Peyer's patch (tissue), 4 donors: Measurements from ENCODE around the gene CDK17. TPM values are rescaled to one million over a fixed set of nuclear protein-coding genes. Genes with fewer than 3 reads are reported as not detected.

ENCODE experiments used
- DNase-seq, 3 donors: peaks; one replicate each; pipeline ENCODE4 v3.0.0-alpha.2; 2017 to 2019
- H3K27ac ChIP-seq, 4 donors: fragments of 200-600 bp; sonication (generic); one replicate each; pipeline ENCODE4 v1.5.1; 2016 to 2019
- H3K27me3 ChIP-seq, 2 donors: fragments of 200-600 bp; sonication (generic); one replicate each; pipeline ENCODE4 v1.5.1; 2019
- H3K36me3 ChIP-seq, 3 donors: fragments of 200-600 bp; sonication (generic); one replicate each; pipeline ENCODE4 v1.5.1; 2016 to 2019
- H3K4me1 ChIP-seq, 4 donors: fragments of 200-600 bp; sonication (generic); one replicate each; pipeline ENCODE4 v1.5.1; 2016 to 2019
- H3K4me3 ChIP-seq, 4 donors: fragments of 200-600 bp; sonication (generic); 1 replicate in 3 of 4; 2 replicates in 1 of 4; pipeline ENCODE4 v1.5.1; 2016 to 2019; ENCODE audit warnings: mild to moderate bottlenecking in 1 of 4
- H3K9me3 ChIP-seq, 4 donors: fragments of 200-600 bp; sonication (generic); one replicate each; pipeline ENCODE4 v1.5.1; 2016 to 2019; ENCODE audit warnings: mild to moderate bottlenecking in 1 of 4
- POLR2A ChIP-seq, 2 donors: fragments of 450-650 bp; IDR thresholded peaks; one replicate each; pipeline ENCODE4 v1.5.1; 2017; ENCODE audit warnings: antibody characterized with exemption in 2 of 2, mild to moderate bottlenecking in 2 of 2, moderate library complexity in 2 of 2
- total RNA-seq, 4 donors: library from RNA; depleted of rRNA; stranded (reverse); fragments of >200 nt; gene quantifications; one replicate each; pipeline ENCODE4 v1.1.0, GENCODE V29; 2016
- TF ChIP-seq, protein P1 (sequence below), 6 experiments: fragments of 450-650 bp in 4 of 6; fragments of 200-600 bp in 2 of 6; sonication (generic) in 1 of 6; IDR thresholded peaks; one replicate each; pipeline ENCODE4 v1.5.1; 2017 to 2019; ENCODE audit warnings: antibody characterized with exemption in 6 of 6, mild to moderate bottlenecking in 3 of 6, moderate library complexity in 1 of 6

CDK17 gene
- 100 to 1,000 TPM in 1 of 4 donors, 10 to 100 TPM in 3; 41.2 to 126 (median 45.7) TPM for total RNA-seq

GRCh38 chr12:96399919-96400630, at the start of gene CDK17:
Gene CDK17 (minus strand): TSS chr12:96400439. CDS start chr12:96334836, 65,603 bp downstream.
- no peaks in the 10 kb centered on the region for H3K36me3 ChIP-seq
- no peaks in the 10 kb centered on the region for H3K27me3 ChIP-seq
- H3K4me1 ChIP-seq, result peaks cover 0 to 7% (median 0%) of the 10 kb centered on the region in 4 donors
- TF ChIP-seq, protein P1, sequence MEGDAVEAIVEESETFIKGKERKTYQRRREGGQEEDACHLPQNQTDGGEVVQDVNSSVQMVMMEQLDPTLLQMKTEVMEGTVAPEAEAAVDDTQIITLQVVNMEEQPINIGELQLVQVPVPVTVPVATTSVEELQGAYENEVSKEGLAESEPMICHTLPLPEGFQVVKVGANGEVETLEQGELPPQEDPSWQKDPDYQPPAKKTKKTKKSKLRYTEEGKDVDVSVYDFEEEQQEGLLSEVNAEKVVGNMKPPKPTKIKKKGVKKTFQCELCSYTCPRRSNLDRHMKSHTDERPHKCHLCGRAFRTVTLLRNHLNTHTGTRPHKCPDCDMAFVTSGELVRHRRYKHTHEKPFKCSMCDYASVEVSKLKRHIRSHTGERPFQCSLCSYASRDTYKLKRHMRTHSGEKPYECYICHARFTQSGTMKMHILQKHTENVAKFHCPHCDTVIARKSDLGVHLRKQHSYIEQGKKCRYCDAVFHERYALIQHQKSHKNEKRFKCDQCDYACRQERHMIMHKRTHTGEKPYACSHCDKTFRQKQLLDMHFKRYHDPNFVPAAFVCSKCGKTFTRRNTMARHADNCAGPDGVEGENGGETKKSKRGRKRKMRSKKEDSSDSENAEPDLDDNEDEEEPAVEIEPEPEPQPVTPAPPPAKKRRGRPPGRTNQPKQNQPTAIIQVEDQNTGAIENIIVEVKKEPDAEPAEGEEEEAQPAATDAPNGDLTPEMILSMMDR (IDR thresholded peaks at IDR 0.05), result peak; percentile 3 to 62 (median 44)
- TF ChIP-seq POLR2A (IDR thresholded peaks at IDR 0.05), result peak; percentile 64 to 73
- DNase-seq, result peak; percentile 79 to 93 (median 91)
- H3K27ac ChIP-seq, result peak within 1 kb of the TSS; percentile 94 to 99 (median 98)
- peak within 1 kb of the TSS; percentile 83 to 95 (median 92) for H3K4me3 ChIP-seq
- H3K9me3 ChIP-seq, result no peaks in the 10 kb centered on the region

DNA sequence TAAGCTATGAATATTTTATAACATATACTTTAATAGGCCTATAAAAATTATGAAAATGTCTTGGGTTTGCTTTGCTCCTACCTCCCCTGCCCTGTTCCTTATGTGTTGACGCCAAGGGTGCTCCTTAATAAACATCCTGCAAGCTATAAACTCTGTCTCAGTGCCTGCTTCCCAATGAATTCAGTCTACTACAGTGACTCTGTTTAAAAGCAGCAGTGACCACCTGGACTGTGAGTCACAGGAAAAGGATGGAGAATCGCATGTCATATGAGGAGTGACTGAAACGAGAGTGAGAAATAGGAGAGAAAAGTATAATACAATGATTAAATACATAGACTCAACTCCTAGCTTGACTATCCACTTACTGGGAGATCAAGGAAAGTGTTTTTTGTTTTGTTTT, 48.1 kb upstream of the CDK17 start:
- no peak overlapping the region for H3K4me3 ChIP-seq
- H3K36me3 ChIP-seq, result no peaks in the 10 kb centered on the region
- peaks cover 0 to 6% (median 0%) of the 10 kb centered on the region in 4 donors for H3K4me1 ChIP-seq
- H3K9me3 ChIP-seq, result no peaks in the 10 kb centered on the region
- TF ChIP-seq, protein P1 (IDR thresholded peaks at IDR 0.05), result no peak
- no peak for TF ChIP-seq POLR2A (IDR thresholded peaks at IDR 0.05)
- H3K27ac ChIP-seq, result no peak overlapping the region
- no peak for DNase-seq
- H3K27me3 ChIP-seq, result no peaks in the 10 kb centered on the region

DNA sequence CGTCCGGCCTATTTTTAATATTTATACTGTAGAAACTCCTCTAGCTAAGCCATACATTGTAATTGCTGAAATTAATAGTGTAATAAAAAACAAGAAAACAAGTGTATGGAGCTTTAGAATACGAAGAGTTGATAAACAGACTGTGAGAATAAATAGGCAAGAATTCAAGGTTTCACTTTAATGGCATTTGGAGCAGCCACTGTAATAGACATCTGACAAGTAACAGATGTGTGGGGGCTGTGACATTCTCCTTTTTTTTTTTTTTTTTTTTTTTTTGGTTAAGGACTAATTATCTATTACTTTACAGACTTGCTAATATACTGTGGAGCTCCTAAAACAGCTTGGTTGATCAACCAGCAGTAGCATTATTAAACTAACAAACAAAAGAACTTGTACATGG, 47.0 kb upstream of the CDK17 start:
- H3K9me3 ChIP-seq, result no peaks in the 10 kb centered on the region
- peaks cover 0 to 6% (median 0%) of the 10 kb centered on the region in 4 donors for H3K4me1 ChIP-seq
- TF ChIP-seq, protein P1 (IDR thresholded peaks at IDR 0.05), result no peak
- no peak for TF ChIP-seq POLR2A (IDR thresholded peaks at IDR 0.05)
- H3K4me3 ChIP-seq, result no peak overlapping the region
- H3K36me3 ChIP-seq, result no peaks in the 10 kb centered on the region
- no peaks in the 10 kb centered on the region for H3K27me3 ChIP-seq
- peak overlapping the region in 1 of 4 donors; percentile 67 for H3K27ac ChIP-seq
- no peak for DNase-seq

- no peaks in the 10 kb centered on the region for H3K27me3 ChIP-seq
- peak in 2 of 3 donors; percentile 37 to 61 for DNase-seq
- peaks cover 0 to 6% (median 0%) of the 10 kb centered on the region in 4 donors for H3K4me1 ChIP-seq
- TF ChIP-seq, protein P1 (IDR thresholded peaks at IDR 0.05), result no peak
- peak; percentile 22 to 23 for TF ChIP-seq POLR2A (IDR thresholded peaks at IDR 0.05)
- H3K4me3 ChIP-seq, result no peak overlapping the region
- peak overlapping the region; percentile 58 to 70 (median 66) for H3K27ac ChIP-seq
- no peaks in the 10 kb centered on the region for H3K9me3 ChIP-seq
- H3K36me3 ChIP-seq, result no peaks in the 10 kb centered on the region
Observed at GRCh38 chr12:96445691-96446583, 45.7 kb upstream of the CDK17 start.

GRCh38 chr12:96444399-96444798, 44.2 kb upstream of the CDK17 start:
- Histone ChIP-seq H3K27me3 (no peaks in the 10 kb centered on the region), H3K36me3 (no peaks in the 10 kb centered on the region), H3K9me3 (no peaks in the 10 kb centered on the region), H3K4me1 (peaks cover 0 to 6% (median 0%) of the 10 kb centered on the region in 4 donors), H3K27ac (no peak overlapping the region), H3K4me3 (no peak overlapping the region)
- DNase-seq, result no peak
- TF ChIP-seq, protein P1 (IDR thresholded peaks at IDR 0.05), result no peak
- no peak for TF ChIP-seq POLR2A (IDR thresholded peaks at IDR 0.05)
